NCI-H146 treated with DMSO at 0.1 percent for 48 hours (cell line): ENCODE data around the gene GCHFR.

Source experiments
- DNase-seq: peaks from one replicate; lab custom pipeline; 2025; ENCODE audit not compliant: unreplicated experiment; lab: John Stamatoyannopoulos, UW

GCHFR gene

DNA sequence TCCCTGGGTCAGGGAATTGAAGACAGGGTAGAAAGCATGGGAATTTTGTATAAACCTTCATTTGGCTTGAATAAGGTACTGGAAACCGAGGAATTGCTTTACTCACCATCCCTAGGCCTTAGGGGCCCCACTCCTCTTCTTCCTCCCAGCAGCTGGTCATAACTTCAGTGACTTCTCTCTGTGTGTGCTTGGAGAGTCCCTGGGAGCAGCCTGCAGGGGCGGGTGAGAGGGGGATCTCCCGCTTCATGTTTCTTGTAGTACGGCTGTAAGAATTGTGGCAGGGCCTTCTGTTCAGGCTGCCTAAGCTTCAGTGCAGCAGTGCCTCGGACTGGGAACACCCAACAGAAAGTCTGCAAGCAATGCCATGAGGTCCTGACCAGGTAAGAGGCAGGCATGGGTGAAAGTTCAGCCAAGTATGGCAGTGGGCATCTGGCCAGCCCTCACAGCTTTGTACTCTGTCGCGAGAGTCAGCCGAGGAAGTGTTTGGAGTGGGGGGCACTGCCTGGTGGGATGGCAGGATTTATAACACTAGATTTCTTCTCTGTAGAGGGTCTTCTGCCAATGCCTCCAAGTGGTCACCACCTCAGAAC lies 45.1 kb downstream of the GCHFR start:
- no peak for DNase-seq

DNA sequence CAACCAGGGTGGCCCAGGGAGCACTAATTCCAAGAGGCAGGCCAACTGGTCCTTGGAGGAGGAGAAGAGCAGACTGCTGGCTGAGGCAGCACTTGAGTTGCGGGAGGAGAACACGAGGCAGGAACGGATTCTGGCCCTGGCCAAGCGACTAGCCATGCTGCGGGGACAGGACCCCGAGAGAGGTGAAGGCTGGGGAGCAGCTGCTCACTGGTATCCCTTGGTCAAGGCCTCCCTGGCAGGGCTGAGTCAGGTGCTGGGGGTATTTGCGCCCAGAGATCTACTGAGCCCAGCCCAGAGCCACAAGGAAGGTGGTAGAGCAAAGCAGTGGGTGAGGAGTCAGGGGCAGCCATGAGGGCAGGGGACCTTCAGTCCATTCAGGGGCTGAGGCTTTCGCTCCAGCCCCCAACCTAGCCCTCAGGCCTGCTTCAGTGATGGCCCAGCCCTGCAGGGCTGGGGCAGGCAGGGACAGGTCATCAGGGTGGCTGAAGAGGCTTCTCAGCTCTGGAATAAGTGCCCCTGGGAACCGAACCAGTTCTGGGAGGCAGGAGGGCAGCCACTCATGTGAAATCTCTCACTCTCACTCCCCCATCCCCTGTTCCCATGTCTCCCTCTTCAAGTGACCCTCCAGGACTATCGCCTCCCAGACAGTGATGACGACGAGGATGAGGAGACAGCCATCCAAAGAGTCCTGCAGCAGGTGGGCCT lies 49.0 kb downstream of the GCHFR start:
- no peak for DNase-seq

DNA sequence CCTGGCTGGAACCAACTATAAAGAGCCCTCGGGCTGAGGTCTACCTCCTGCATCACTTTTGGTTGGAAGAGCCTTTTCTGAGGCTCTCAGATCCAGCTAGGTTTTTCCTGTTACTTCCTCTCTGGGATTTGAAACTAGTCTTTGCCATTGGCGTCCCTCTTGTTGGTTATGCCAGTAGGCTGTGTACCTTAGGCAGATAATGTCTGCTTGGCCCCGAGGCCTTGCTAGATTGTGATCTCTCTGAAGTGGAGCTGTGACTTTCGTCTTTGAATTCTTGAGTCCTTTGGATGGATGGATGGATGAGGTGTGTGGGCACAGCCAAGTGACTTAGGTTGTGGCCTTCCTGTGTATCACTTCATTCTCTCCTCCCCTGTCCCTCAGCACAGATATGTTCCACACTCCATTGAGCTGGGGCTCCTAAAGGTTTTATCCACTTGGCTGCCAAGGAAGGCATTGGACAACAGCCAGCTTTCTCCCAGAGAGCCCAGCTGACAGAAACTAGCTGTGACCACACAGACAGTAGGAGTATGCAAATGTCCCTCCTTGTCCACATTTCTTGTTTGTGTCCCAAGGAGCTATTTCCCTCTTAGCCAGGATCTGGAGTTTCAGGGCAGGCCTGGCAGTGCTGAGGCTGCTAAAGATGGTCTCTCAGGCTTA lies 51.3 kb downstream of the GCHFR start:
- no peak for DNase-seq
